Caco-2 (cell line): ENCODE measurements around the gene SLC52A1. TPM values are rescaled to one million over a fixed set of nuclear protein-coding genes. Genes with fewer than 3 reads are reported as not detected.

Experiments
- BruUV-seq: library from RNA; stranded (reverse); fragments of 400-500 nt; replicated peaks from 2 replicates; lab custom pipeline; 2021; lab: Mats Ljungman, UMichigan
- CTCF ChIA-PET: fragments of 300-600 bp; sonication (Branson Sonifier 250); formaldehyde crosslinking; loops from one replicate; lab custom pipeline; 2022; ENCODE audit warnings: antibody characterized with exemption; lab: Charles Lee
- POLR2A ChIA-PET: fragments of 300-600 bp; sonication (Branson Sonifier 250); formaldehyde crosslinking; loops from one replicate; lab custom pipeline; 2022; ENCODE audit warnings: antibody characterized with exemption; lab: Charles Lee
- DNase-seq, 2 experiments: peaks; one replicate each; pipeline versions ENCODE4 v3.0.0 to v3.0.0-alpha.2; 2020 to 2022
- H3K27me3 ChIP-seq: replicated peaks from 2 replicates; pipeline ENCODE4 v1.6.0; 2011; ENCODE audit warnings: low read length; ENCODE audit not compliant: control insufficient read depth, insufficient read depth
- H3K36me3 ChIP-seq: 2 replicates; pipeline ENCODE4 v1.5.1; 2011; ENCODE audit warnings: low read length; ENCODE audit not compliant: control insufficient read depth, insufficient read depth
- H3K4me1 ChIP-seq: fragments of 250-450 bp; sonication (Bioruptor Pico); 2 replicates; pipeline ENCODE4 v1.5.1; 2020; ENCODE audit warnings: mild to moderate bottlenecking
- H3K4me3 ChIP-seq: 2 replicates; pipeline ENCODE4 v1.5.1; 2011; ENCODE audit warnings: low read depth, mild to moderate bottlenecking, control low read depth, low read length
- H3K9me3 ChIP-seq: fragments of 250-450 bp; sonication (Bioruptor Pico); 2 replicates; pipeline ENCODE4 v1.5.1; 2020; ENCODE audit warnings: mild to moderate bottlenecking, moderate library complexity
- H3K27ac Mint-ChIP-seq: one replicate; pipeline ENCODE4 v1.8.0; 2022; ENCODE audit warnings: mixed read lengths; ENCODE audit not compliant: unreplicated experiment
- H3K27me3 Mint-ChIP-seq: one replicate; pipeline ENCODE4 v1.8.0; 2022; ENCODE audit warnings: mixed read lengths; ENCODE audit not compliant: insufficient read depth, unreplicated experiment
- H3K36me3 Mint-ChIP-seq: one replicate; pipeline ENCODE4 v1.8.0; 2022; ENCODE audit warnings: mild to moderate bottlenecking, mixed read lengths; ENCODE audit not compliant: insufficient read depth, unreplicated experiment
- H3K4me1 Mint-ChIP-seq: one replicate; pipeline ENCODE4 v1.8.0; 2022; ENCODE audit warnings: low read depth, mixed read lengths; ENCODE audit not compliant: unreplicated experiment
- H3K4me3 Mint-ChIP-seq: one replicate; pipeline ENCODE4 v1.8.0; 2022; ENCODE audit warnings: mild to moderate bottlenecking, moderate library complexity, mixed read lengths; ENCODE audit not compliant: unreplicated experiment
- H3K9me3 Mint-ChIP-seq: one replicate; pipeline ENCODE4 v1.8.0; 2022; ENCODE audit warnings: mixed read lengths; ENCODE audit not compliant: unreplicated experiment
- CTCF ChIP-seq, 2 experiments: fragments of 200-600 bp in 1 of 2; IDR thresholded peaks; 1 replicate in 1 of 2; 2 replicates in 1 of 2; pipeline versions ENCODE4 v1.5.1 to v1.8.0; 2011 to 2022; ENCODE audit warnings: antibody characterized with exemption in 1 of 2, control low read depth in 1 of 2, inconsistent platforms in 1 of 2, low read depth in 1 of 2, low read length in 1 of 2, mild to moderate bottlenecking in 1 of 2, moderate library complexity in 1 of 2; ENCODE audit not compliant: insufficient read depth in 1 of 2, severe bottlenecking in 1 of 2, unreplicated experiment in 1 of 2
- intact Hi-C: fragments of 100-400 bp; cut with micrococcal nuclease; formaldehyde crosslinking; loops from one replicate; pipeline ENCODE4 v1.10.0; 2022; ENCODE audit not compliant: unreplicated experiment
- total RNA-seq: library from RNA; stranded (reverse); gene quantifications from 2 replicates; pipeline ENCODE4 v1.2.3, GENCODE V29; 2022

Gene SLC52A1
- total RNA-seq, 1 experiment from 2014 or later: not detected

DNA sequence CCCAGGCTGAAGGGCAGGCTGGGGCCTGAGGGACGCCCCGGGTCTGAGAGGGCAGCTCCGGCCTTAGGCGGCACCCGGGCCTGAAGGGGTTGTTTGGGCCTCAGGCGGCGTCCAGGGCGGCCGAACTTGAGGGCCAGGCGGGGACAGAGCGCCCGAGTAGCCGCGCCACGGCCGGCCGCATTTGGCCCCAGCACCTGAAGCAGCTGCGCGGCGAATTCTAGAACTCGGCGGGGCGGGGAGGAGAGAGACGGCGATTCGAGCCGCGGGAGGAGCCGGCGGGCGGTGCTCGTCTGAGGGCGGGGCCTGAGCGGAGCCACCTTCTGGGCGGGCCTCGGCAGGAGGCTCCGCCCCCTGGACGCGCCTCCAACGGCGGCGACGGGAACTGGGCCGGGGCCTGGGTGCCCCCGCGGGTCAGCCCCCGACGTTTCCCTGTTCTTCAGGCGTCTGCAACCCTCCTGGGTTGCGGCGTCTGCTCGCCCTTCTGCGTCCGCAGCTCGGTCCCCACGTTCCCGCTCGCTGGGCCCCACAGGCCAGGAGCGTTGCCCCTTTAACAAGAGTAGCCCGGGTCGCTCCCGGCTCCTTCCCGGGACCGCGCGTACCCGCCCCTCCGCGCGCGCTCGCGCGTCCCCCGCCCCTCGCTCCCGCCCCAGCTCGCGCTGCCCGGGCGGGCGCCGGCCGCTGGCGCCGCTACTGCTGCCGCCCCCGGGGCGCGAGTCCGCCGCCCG is 37.8 kb downstream of the SLC52A1 start, which contains the start of the genes INCA1 and KIF1C:
TSS of gene INCA1 (minus strand) at position 221 of the 725 bp plus-strand sequence. CDS start 3,085 bp downstream, outside the sequence.
TSS of gene KIF1C (plus strand) at position 649 of the 725 bp plus-strand sequence. CDS start 2,297 bp downstream, outside the sequence.
- peaks cover 5% of the 10 kb centered on the region for H3K4me1 ChIP-seq
- DNase-seq: peak; percentile 86 to 89
- Mint-ChIP-seq H3K4me1 (no peaks in the 10 kb centered on the region), H3K36me3 (peaks cover 16% of the 10 kb centered on the region), H3K27me3 (no peaks in the 10 kb centered on the region), H3K9me3 (no peaks in the 10 kb centered on the region), H3K4me3 (peak within 1 kb of the TSS; percentile 84), H3K27ac (peak within 1 kb of the TSS; percentile 57)
- peak within 1 kb of the TSS; percentile 78 for H3K4me3 ChIP-seq
- BruUV-seq: no TSS peak
- H3K9me3 ChIP-seq: no peaks in the 10 kb centered on the region
- no peaks in the 10 kb centered on the region for H3K27me3 ChIP-seq
- intact Hi-C loops: no loop called here
- CTCF ChIA-PET: interaction anchor here (0.6 kb wide), 1 partner anchor 81 kb away, joined by 3 read pairs; the partner anchor contains the start of gene ZFP3
- POLR2A ChIA-PET: interaction anchor here (0.6 to 1.2 kb wide), 6 partner anchors 29 to 109 kb away, joined by 3 to 15 read pairs (median 4); partner anchors contain the start of genes RNF167, SLC25A11, SPAG7 and ZFP3
- H3K36me3 ChIP-seq: peaks cover 1% of the 10 kb centered on the region; the same call in 1 of the 2 replicates
- no peak for TF ChIP-seq CTCF (IDR thresholded peaks at IDR 0.05; ENCODE audit: insufficient read depth in 1 of 2, low read depth in 1 of 2, low read length in 1 of 2, severe bottlenecking in 1 of 2, unreplicated experiment in 1 of 2)

GRCh38 chr17:4994081-4994595 is 41.1 kb downstream of the SLC52A1 start:
- intact Hi-C loops: no loop called here
- H3K27me3 Mint-ChIP-seq: no peaks in the 10 kb centered on the region
- CTCF ChIA-PET: no interaction called here
- Histone ChIP-seq H3K36me3 (no peaks in the 10 kb centered on the region), H3K4me1 (no peaks in the 10 kb centered on the region), H3K27me3 (no peaks in the 10 kb centered on the region), H3K4me3 (no peak overlapping the region), H3K9me3 (no peaks in the 10 kb centered on the region)
- POLR2A ChIA-PET: no interaction called here
- peaks cover 2% of the 10 kb centered on the region for H3K4me1 Mint-ChIP-seq
- TF ChIP-seq CTCF (IDR thresholded peaks at IDR 0.05; ENCODE audit: insufficient read depth in 1 of 2, low read depth in 1 of 2, low read length in 1 of 2, severe bottlenecking in 1 of 2, unreplicated experiment in 1 of 2): no peak
- BruUV-seq: no TSS peak
- no peaks in the 10 kb centered on the region for H3K36me3 Mint-ChIP-seq
- H3K4me3 Mint-ChIP-seq: no peak overlapping the region
- DNase-seq: no peak
- no peaks in the 10 kb centered on the region for H3K9me3 Mint-ChIP-seq
- H3K27ac Mint-ChIP-seq: no peak overlapping the region

- no peaks in the 10 kb centered on the region for H3K36me3 ChIP-seq
- H3K4me3 ChIP-seq: peak overlapping the region; percentile 60
- Mint-ChIP-seq H3K9me3 (no peaks in the 10 kb centered on the region), H3K4me1 (peaks cover 9% of the 10 kb centered on the region), H3K27me3 (no peaks in the 10 kb centered on the region), H3K36me3 (no peaks in the 10 kb centered on the region), H3K4me3 (peak overlapping the region; percentile 78), H3K27ac (no peak overlapping the region)
- no peaks in the 10 kb centered on the region for H3K27me3 ChIP-seq
- no peak for DNase-seq
- ChIA-PET POLR2A (no interaction called here), CTCF (interaction anchor here (1.0 to 1.5 kb wide), 2 partner anchors 21 to 79 kb away, joined by 3 to 6 read pairs; partner anchors contain the start of gene SPAG7)
- BruUV-seq: TSS peak; percentile 59
- intact Hi-C loops: no loop called here
- peaks cover 4% of the 10 kb centered on the region; the same call in 1 of the 2 replicates for H3K4me1 ChIP-seq
- no peaks in the 10 kb centered on the region for H3K9me3 ChIP-seq
- no peak for TF ChIP-seq CTCF (IDR thresholded peaks at IDR 0.05; ENCODE audit: insufficient read depth in 1 of 2, low read depth in 1 of 2, low read length in 1 of 2, severe bottlenecking in 1 of 2, unreplicated experiment in 1 of 2)
Observed at GRCh38 chr17:4987767-4988567, 47.3 kb downstream of the SLC52A1 start.
